HCT116 (cell line): ENCODE results near the gene CDR2.

ENCODE experiments used
- EZH2 ChIP-seq: fragments of 200-600 bp; sonication (generic); IDR thresholded peaks from 2 replicates; pipeline ENCODE4 v1.6.1; 2017; ENCODE audit warnings: antibody characterized with exemption, mixed run types
- FOSL1 ChIP-seq: IDR thresholded peaks from 2 replicates; pipeline ENCODE4 v1.6.1; 2012; ENCODE audit warnings: low read depth
- JUND ChIP-seq: IDR thresholded peaks from 2 replicates; pipeline ENCODE4 v1.6.1; 2012
- MAX ChIP-seq: IDR thresholded peaks from 2 replicates; pipeline ENCODE4 v1.6.1; 2012
- POLR2A ChIP-seq: IDR thresholded peaks from 2 replicates; pipeline ENCODE4 v1.7.0; 2011; ENCODE audit warnings: borderline replicate concordance; ENCODE audit not compliant: insufficient read depth, insufficient read length; ENCODE audit errors: extremely low read depth
- POLR2AphosphoS5 ChIP-seq: IDR thresholded peaks from 2 replicates; pipeline ENCODE4 v1.6.1; 2011; ENCODE audit warnings: mild to moderate bottlenecking, low read depth, low read length, moderate library complexity
- YY1 ChIP-seq: IDR thresholded peaks from 2 replicates; pipeline ENCODE4 v1.6.1; 2011; ENCODE audit warnings: low read length, low read depth, moderate library complexity, mild to moderate bottlenecking; ENCODE audit not compliant: insufficient replicate concordance; ENCODE audit errors: extremely low read depth
- TF ChIP-seq, protein P1 (sequence below), 3 experiments: fragments of 200-600 bp in 1 of 3; sonication (generic) in 1 of 3; IDR thresholded peaks in 2 of 3; conservative IDR thresholded peaks in 1 of 3; 2 replicates each; pipeline ENCODE4 v1.5.1; 2012 to 2017; ENCODE audit warnings: low read depth in 2 of 3, low read length in 2 of 3, antibody characterized with exemption in 1 of 3, borderline replicate concordance in 1 of 3, control low read depth in 1 of 3, mild to moderate bottlenecking in 1 of 3, mixed read lengths in 1 of 3, mixed run types in 1 of 3, moderate library complexity in 1 of 3; ENCODE audit not compliant: insufficient read depth in 1 of 3

- TF ChIP-seq, protein P1, sequence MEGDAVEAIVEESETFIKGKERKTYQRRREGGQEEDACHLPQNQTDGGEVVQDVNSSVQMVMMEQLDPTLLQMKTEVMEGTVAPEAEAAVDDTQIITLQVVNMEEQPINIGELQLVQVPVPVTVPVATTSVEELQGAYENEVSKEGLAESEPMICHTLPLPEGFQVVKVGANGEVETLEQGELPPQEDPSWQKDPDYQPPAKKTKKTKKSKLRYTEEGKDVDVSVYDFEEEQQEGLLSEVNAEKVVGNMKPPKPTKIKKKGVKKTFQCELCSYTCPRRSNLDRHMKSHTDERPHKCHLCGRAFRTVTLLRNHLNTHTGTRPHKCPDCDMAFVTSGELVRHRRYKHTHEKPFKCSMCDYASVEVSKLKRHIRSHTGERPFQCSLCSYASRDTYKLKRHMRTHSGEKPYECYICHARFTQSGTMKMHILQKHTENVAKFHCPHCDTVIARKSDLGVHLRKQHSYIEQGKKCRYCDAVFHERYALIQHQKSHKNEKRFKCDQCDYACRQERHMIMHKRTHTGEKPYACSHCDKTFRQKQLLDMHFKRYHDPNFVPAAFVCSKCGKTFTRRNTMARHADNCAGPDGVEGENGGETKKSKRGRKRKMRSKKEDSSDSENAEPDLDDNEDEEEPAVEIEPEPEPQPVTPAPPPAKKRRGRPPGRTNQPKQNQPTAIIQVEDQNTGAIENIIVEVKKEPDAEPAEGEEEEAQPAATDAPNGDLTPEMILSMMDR (IDR thresholded peaks at IDR 0.05 in 2 of 3, conservative IDR thresholded peaks at IDR 0.05 in 1 of 3; ENCODE audit: borderline replicate concordance in 1 of 3, insufficient read depth in 1 of 3, low read depth in 2 of 3, low read length in 2 of 3) = no peak
- TF ChIP-seq EZH2 (no peak), MAX (no peak), FOSL1 (no peak), POLR2AphosphoS5 (no peak), POLR2A (no peak), JUND (no peak), YY1 (no peak)
Observed at GRCh38 chr16:22328081-22328725, 46.2 kb downstream of the CDR2 start.
